GM21786 (cell line): ENCODE data around the gene RNF25.
"Not testable (repeated sequence)": the region's sequence is repeated elsewhere in the genome, so short reads cannot be mapped to it uniquely, and the experiment has no call there.

ENCODE experiments used
- ATAC-seq: cut with Tn5 transposase; IDR thresholded peaks from one replicate; pipeline ENCODE4 v1.9.1; 2021; ENCODE audit not compliant: unreplicated experiment

The RNF25 gene

GRCh38 chr2:218671654-218672566 is at the start of gene RNF25, which contains the start of gene STK36:
RNF25 (minus strand) TSS chr2:218672002; CDS start chr2:218671970, 32 bp downstream.
STK36 (plus strand) TSS chr2:218672086; CDS start chr2:218672830, 744 bp downstream.
- peak; percentile 99 for ATAC-seq

GRCh38 chr2:218721488-218721887 is 49.7 kb upstream of the RNF25 start:
- ATAC-seq: no peak

GRCh38 chr2:218720048-218721041 is 48.5 kb upstream of the RNF25 start:
- no peak for ATAC-seq

GRCh38 chr2:218719457-218719856 is 47.7 kb upstream of the RNF25 start:
- no peak for ATAC-seq

- ATAC-seq: no peak
These were observed 46.3 kb upstream of the RNF25 start for GRCh38 chr2:218718058-218718457.

- no peak for ATAC-seq
These were observed 45.5 kb upstream of the RNF25 start for GRCh38 chr2:218717262-218717661.

GRCh38 chr2:218716070-218716469 is 44.3 kb upstream of the RNF25 start:
- ATAC-seq: no peak

GRCh38 chr2:218713922-218714321 is 42.1 kb upstream of the RNF25 start:
- ATAC-seq: no peak

GRCh38 chr2:218711550-218711929 is 39.7 kb upstream of the RNF25 start:
- ATAC-seq: no peak

- ATAC-seq: peak; percentile 88
These were observed 39.1 kb upstream of the RNF25 start, which contains the start of gene TTLL4 for GRCh38 chr2:218710687-218711549. TTLL4 (plus strand) TSS chr2:218710835; CDS start chr2:218737677, 26,842 bp downstream.

- no peak for ATAC-seq
These were observed 38.5 kb upstream of the RNF25 start for GRCh38 chr2:218710334-218710686.

- no peak for ATAC-seq
These were observed 38.1 kb upstream of the RNF25 start for GRCh38 chr2:218709908-218710307.

- peak; percentile 39 for ATAC-seq
These were observed 36.3 kb upstream of the RNF25 start for GRCh38 chr2:218708086-218708485.

GRCh38 chr2:218703341-218703740 is 31.5 kb upstream of the RNF25 start:
- ATAC-seq: no peak

GRCh38 chr2:218701806-218702205 is 30.0 kb upstream of the RNF25 start:
- ATAC-seq: no peak

GRCh38 chr2:218698885-218699284 is 27.1 kb upstream of the RNF25 start:
- no peak for ATAC-seq

GRCh38 chr2:218694405-218695145 is 22.8 kb upstream of the RNF25 start:
- ATAC-seq: no peak

- ATAC-seq: no peak
These were observed 19.4 kb upstream of the RNF25 start for GRCh38 chr2:218691234-218691633.

GRCh38 chr2:218687400-218688060 is 15.7 kb upstream of the RNF25 start:
- not testable (repeated sequence) for ATAC-seq
